ENCODE data around the gene SPAG17. TPM values are rescaled to one million over a fixed set of nuclear protein-coding genes. Genes with fewer than 3 reads are reported as not detected.

The SPAG17 gene
- total RNA-seq, 2 experiments from 2014 or later = not detected

GRCh38 chr1:118190561-118190960 is 5.5 kb upstream of the SPAG17 start:
- Histone ChIP-seq H4K20me1 (ENCODE audit: insufficient read depth, low read length) (no peaks in the 10 kb centered on the region), H3K4me3 (ENCODE audit: low read depth, low read length, poor library complexity, severe bottlenecking) (no peak overlapping the region), H2AFZ (ENCODE audit: low read length) (no peak overlapping the region), H3K9me3 (ENCODE audit: low read length) (no peaks in the 10 kb centered on the region), H3K4me2 (ENCODE audit: low read length) (no peak overlapping the region), H3K27ac (ENCODE audit: low read depth, low read length, poor library complexity, severe bottlenecking) (no peak overlapping the region), H3K4me1 (ENCODE audit: insufficient read depth, low read length, poor library complexity, severe bottlenecking) (no peaks in the 10 kb centered on the region), H3K79me2 (ENCODE audit: insufficient read depth, low read depth, low read length) (no peaks in the 10 kb centered on the region), H3K36me3 (ENCODE audit: insufficient read depth, low read length) (no peaks in the 10 kb centered on the region), H3K9me2 (ENCODE audit: insufficient read depth, low read length) (no peaks in the 10 kb centered on the region)
- ChIA-PET POLR2A (interaction anchor here (0.6 kb wide), 1 partner anchor 1660 kb away, joined by 4 read pairs; no protein-coding TSS in a partner anchor), CTCF (ENCODE audit: unreplicated experiment) (no interaction called here)
- no TSS peak for BruUV-seq (replicated peaks)
- no peak for DNase-seq (ENCODE audit: low spot score)
- no peak for TF ChIP-seq EZH2phosphoT487 (IDR thresholded peaks at IDR 0.05; ENCODE audit: borderline replicate concordance, low read depth, low read length)
- TF ChIP-seq, protein P1, sequence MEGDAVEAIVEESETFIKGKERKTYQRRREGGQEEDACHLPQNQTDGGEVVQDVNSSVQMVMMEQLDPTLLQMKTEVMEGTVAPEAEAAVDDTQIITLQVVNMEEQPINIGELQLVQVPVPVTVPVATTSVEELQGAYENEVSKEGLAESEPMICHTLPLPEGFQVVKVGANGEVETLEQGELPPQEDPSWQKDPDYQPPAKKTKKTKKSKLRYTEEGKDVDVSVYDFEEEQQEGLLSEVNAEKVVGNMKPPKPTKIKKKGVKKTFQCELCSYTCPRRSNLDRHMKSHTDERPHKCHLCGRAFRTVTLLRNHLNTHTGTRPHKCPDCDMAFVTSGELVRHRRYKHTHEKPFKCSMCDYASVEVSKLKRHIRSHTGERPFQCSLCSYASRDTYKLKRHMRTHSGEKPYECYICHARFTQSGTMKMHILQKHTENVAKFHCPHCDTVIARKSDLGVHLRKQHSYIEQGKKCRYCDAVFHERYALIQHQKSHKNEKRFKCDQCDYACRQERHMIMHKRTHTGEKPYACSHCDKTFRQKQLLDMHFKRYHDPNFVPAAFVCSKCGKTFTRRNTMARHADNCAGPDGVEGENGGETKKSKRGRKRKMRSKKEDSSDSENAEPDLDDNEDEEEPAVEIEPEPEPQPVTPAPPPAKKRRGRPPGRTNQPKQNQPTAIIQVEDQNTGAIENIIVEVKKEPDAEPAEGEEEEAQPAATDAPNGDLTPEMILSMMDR (conservative IDR thresholded peaks at IDR 0.05; ENCODE audit: low read length) = no peak
- intact Hi-C loops (cut with micrococcal nuclease; ENCODE audit: unreplicated experiment) = no loop called here

DNA sequence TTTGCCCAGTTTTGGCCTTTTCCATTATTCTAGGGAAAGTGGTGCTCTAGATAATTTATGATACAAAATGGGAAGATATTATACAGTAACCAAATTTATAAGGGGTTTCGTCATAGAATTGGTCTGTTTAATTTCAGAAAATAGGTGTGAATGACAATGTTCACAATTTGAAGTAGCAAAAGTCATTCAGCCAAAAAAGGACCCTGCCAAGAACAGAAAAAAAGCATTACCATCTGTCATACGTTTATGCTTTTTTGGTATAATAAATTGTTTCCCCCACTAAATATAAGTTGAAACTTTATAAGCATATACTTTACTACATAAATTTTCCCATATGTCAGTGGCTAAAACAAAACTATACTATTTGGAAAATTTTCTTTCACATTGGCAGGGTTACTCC is 4.5 kb upstream of the SPAG17 start:
- Histone ChIP-seq H3K9me3 (ENCODE audit: low read length) (no peaks in the 10 kb centered on the region), H3K4me3 (ENCODE audit: low read depth, low read length, poor library complexity, severe bottlenecking) (no peak overlapping the region), H2AFZ (ENCODE audit: low read length) (no peak overlapping the region), H3K4me1 (ENCODE audit: insufficient read depth, low read length, poor library complexity, severe bottlenecking) (no peaks in the 10 kb centered on the region), H3K4me2 (ENCODE audit: low read length) (no peak overlapping the region), H3K9me2 (ENCODE audit: insufficient read depth, low read length) (no peaks in the 10 kb centered on the region), H3K79me2 (ENCODE audit: insufficient read depth, low read depth, low read length) (no peaks in the 10 kb centered on the region), H3K27ac (ENCODE audit: low read depth, low read length, poor library complexity, severe bottlenecking) (no peak overlapping the region), H4K20me1 (ENCODE audit: insufficient read depth, low read length) (no peaks in the 10 kb centered on the region), H3K36me3 (ENCODE audit: insufficient read depth, low read length) (no peaks in the 10 kb centered on the region)
- intact Hi-C loops (cut with micrococcal nuclease; ENCODE audit: unreplicated experiment) = no loop called here
- CTCF ChIA-PET (ENCODE audit: unreplicated experiment) = no interaction called here
- no peak for DNase-seq (ENCODE audit: low spot score)
- POLR2A ChIA-PET = interaction anchor here (0.6 kb wide), 1 partner anchor 1691 kb away, joined by 4 read pairs; no protein-coding TSS in a partner anchor
- no TSS peak for BruUV-seq (replicated peaks)
- TF ChIP-seq, protein P1 (conservative IDR thresholded peaks at IDR 0.05; ENCODE audit: low read length) = no peak
- no peak for TF ChIP-seq EZH2phosphoT487 (IDR thresholded peaks at IDR 0.05; ENCODE audit: borderline replicate concordance, low read depth, low read length)

GRCh38 chr1:118188411-118188810 is 3.4 kb upstream of the SPAG17 start:
- Histone ChIP-seq H3K4me1 (ENCODE audit: insufficient read depth, low read length, poor library complexity, severe bottlenecking) (no peaks in the 10 kb centered on the region), H4K20me1 (ENCODE audit: insufficient read depth, low read length) (no peaks in the 10 kb centered on the region), H2AFZ (ENCODE audit: low read length) (no peak overlapping the region), H3K27ac (ENCODE audit: low read depth, low read length, poor library complexity, severe bottlenecking) (no peak overlapping the region), H3K79me2 (ENCODE audit: insufficient read depth, low read depth, low read length) (no peaks in the 10 kb centered on the region), H3K4me3 (ENCODE audit: low read depth, low read length, poor library complexity, severe bottlenecking) (no peak overlapping the region), H3K9me3 (ENCODE audit: low read length) (no peaks in the 10 kb centered on the region), H3K36me3 (ENCODE audit: insufficient read depth, low read length) (no peaks in the 10 kb centered on the region), H3K4me2 (ENCODE audit: low read length) (no peak overlapping the region), H3K9me2 (ENCODE audit: insufficient read depth, low read length) (no peaks in the 10 kb centered on the region)
- DNase-seq (ENCODE audit: low spot score) = no peak
- BruUV-seq (replicated peaks) = no TSS peak
- ChIA-PET CTCF (ENCODE audit: unreplicated experiment) (no interaction called here), POLR2A (no interaction called here)
- TF ChIP-seq, protein P1 (conservative IDR thresholded peaks at IDR 0.05; ENCODE audit: low read length) = no peak
- no peak for TF ChIP-seq EZH2phosphoT487 (IDR thresholded peaks at IDR 0.05; ENCODE audit: borderline replicate concordance, low read depth, low read length)
- intact Hi-C loops (cut with micrococcal nuclease; ENCODE audit: unreplicated experiment) = no loop called here

Measured in OCI-LY7 (cell line).